Amniotic epithelial cell (primary cell): ENCODE data around the gene EPHA1.
"Not testable (repeated sequence)": the region's sequence is repeated elsewhere in the genome, so short reads cannot be mapped to it uniquely, and the experiment has no call there.

ENCODE experiments used
- DNase-seq: peaks from one replicate; pipeline ENCODE4 v3.0.0-alpha.2; 2010; ENCODE audit warnings: low read depth

Gene EPHA1

DNA sequence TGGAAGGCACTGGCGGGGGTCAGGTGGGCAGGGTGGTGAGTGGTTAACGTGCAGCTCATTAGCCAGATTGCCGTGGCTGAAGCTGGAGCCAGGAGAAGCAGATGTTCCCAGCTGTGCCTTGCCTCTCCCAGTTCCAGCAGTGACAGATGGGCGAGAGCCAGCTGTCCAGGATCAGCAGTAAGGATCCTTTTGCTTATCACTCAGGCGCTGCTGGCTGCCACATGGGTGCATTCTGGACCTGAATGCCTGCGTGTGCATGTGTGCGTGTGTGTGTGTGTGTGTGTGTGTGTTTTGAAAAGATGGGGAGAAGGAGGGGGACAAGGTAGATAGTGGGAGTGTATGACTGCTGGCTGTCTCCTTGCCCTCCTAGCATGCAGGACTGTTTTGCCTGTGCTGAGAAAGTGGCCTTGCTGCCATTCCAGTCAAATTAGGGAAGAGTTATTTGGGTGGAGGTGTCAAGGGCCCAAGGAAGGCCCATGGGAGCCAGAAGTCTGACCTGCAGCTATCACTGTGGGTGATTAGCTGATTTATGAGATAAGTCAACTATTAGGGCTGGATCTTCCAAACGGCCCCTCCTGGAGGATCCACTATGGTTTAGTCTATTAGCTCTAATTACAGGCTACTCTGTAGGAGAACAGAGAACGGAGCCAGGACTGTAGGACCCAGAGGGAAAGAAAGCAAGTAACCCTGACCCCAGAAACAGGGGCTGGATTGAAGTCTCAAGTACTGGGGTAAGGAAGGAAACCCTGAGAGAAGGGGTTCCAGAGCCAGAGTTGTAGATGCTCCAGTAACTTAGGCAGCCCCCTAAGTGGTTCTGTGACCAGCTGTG is 3.3 kb downstream of the EPHA1 start:
- no peak for DNase-seq

DNA sequence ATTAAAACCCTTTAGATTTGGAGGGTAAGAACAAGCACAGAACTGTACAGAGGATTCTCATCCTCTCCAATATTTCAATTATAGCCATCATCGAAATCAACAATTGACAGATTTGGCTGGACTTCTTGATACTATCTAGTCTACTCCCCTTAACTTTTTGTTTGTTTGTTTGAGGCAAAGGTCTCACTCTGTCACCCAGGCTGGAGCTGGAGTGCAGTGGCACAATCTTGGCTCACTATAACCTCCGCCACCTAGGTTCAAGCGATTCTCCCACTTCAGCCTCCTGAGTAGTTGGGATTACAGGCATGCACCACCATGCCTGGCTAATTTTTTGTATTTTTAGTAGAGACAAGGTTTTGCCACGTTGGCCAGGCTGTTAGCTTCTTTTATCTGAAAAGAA is 6.4 kb downstream of the EPHA1 start:
- not testable (repeated sequence) for DNase-seq

DNA sequence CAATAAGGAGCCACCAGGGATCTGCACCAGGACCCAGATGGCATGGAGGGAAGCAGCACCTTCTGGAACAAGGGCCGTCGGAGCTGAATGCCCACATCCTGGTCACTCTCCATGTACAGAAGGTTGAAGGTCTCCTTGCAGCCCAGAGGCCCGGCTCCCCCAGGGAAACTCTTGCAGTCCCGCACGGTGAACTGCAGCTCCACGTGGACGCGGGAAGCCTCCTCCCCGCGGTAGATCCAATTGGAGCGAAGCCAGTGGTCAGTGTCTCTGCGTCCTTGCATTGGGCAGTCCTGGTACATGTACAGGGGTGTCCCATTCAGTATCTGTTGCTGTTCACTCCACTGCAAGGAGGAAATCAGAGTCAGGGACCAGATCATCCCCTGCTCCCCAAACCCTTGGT is 7.4 kb downstream of the EPHA1 start:
- no peak for DNase-seq

DNA sequence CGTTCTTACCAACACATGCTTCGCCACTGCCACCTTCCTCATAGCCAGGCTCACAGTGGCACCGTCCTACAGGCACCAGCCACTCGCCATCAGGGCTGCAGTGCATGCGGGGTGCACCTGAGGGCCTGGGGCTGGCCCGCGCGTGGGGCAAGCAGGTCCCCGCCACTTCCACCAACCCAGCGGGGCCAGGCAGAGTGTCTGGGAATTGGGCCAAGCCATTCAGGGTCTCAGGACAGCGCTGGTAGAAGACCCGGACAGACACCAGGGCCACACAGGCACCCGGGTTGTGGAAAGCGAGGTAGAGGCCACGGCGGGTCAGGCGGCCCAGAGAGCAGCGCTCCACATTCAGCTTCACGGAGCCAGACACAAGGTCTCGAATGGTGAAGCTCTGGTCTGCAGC is 9.0 kb downstream of the EPHA1 start:
- DNase-seq = no peak

DNA sequence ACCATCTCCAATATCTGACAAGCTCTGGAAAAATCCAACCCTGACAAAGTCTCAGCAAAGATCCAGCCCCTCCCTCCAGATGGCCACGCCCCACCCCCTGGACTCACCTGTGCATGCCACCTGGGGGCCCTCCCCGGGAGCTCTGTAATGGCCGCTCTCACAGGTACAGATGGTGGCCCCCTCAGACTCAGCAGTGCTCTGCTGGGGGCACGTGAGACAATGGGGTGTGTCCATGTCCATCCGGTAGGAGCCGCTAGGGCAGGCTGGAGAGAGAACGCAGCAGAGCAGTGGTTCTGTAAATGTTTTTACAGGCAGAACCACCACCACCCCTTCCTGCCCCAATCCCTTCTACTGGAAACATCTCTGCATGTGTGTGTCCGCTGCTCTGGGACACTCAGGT is 9.5 kb downstream of the EPHA1 start:
- DNase-seq = no peak

DNA sequence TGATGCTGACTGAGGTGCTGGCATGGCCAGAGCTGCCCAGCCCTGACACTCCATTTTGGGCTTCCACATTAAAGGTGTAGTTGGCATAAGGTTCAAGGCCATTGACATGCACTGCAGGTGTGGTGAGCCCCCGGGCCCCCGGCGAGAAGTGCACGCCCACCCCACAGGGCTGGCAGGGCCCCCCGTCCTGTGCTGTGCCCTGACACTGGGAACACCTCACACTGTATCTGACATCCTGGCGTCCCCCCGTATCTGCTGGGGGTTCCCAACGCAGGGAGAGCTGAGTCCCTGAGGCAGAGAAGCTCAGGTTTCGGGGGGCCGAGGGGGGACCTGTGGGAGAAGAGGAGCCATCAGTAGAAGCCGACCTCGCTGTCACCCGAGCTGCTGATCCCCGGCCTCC is 10.0 kb downstream of the EPHA1 start:
- no peak for DNase-seq

DNA sequence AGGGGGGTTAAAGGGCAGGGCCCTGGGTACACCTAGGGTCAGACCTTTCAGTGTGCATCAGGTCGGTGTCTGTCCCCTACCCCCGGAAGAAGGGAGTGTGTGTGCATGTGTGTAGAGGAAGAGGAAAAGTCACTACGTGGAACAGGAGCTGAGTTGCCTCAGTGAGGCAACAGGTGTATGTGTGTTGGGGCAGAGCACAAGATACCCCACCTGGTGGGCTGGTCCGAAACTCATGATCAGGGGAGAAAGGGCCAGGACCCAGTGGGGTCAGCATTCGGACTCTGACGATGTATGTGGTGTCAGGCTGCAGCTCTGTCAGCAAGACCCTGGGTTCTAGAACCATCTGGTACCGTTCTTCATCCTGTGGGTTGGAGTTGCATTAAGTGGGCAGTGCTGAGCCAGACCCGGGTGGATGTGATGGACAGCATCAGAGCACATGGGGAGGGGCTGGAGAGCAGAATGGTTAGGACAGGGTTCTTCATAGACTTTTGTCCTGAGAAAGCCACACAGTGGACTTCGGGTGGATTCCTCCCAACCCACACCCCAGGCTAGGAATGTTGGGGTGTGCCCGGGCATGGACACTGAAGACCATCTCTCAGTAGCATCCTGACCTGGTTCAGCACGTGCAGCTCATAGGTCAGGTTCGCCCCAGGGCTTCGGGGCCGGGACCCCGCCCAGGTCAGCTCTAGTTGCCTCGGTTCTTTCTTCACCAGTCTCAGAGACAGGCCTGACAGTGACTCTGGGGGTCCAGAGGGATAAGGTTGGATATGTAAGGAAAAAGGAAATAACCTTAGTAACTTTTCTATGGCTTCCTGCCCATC is 10.7 kb downstream of the EPHA1 start:
- no peak for DNase-seq

DNA sequence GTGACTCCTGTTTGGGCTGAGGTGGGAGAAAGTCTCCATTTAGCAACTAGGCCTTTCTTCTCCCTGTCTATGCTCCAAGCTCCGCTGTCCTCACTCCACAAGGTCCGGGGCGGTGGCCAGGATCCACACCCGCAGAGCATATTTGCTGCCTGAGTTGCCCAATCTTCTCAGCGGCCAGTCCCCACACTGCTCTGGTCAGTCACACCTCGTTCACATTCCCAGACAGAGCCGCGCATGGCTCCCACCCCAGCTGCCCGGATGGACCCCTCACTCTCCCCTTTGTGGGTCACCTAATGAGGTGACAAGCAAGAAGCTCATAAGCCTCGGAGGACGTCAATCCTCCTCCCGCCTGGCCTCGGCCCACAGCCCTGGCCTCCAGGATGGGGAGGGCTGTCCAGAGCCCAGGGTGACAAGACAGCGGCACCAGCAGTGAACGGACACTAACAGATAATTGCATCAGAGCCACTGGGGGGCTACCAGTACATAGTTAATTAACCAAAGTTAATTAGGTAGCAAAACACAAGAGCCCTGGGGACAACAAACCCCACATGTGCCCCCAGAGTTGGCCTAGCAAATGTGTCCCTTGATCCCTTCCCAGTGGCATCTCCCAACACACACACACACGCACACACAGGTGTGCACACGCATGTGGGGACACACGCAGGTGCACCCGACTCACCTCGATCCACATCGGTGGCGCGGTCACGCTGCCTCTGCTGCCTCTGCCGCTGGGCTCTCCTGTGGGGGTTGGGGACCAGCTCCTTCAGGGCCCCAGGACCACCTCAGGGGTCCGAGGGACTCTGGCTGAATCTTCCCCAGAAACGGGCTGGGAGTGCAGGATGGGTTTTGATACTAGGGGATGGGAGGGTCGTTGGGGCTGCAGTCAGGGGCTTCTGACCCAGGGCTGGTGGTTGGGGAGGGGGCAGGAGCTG is 11.8 kb downstream of the EPHA1 start:
- DNase-seq = no peak

DNA sequence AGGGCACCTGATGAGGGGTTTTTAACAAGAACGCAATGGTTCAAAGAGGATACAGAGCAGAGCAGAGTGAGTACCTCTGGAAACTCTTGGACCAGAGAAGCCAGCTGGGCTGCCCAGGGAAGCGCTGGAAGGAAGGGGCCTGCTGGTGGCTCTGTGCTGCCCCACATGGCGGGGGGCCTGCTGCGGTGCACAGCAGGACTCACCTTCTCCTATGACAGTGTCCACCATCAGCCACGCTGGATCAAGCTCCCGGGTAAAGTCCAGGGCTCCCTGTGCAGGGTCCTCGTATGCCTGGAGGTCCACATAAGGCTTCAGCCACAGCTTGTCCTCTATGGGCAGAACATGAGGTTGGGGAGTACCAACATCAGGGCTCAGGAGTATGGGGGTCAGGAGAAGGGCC is 12.5 kb downstream of the EPHA1 start:
- DNase-seq = no peak

DNA sequence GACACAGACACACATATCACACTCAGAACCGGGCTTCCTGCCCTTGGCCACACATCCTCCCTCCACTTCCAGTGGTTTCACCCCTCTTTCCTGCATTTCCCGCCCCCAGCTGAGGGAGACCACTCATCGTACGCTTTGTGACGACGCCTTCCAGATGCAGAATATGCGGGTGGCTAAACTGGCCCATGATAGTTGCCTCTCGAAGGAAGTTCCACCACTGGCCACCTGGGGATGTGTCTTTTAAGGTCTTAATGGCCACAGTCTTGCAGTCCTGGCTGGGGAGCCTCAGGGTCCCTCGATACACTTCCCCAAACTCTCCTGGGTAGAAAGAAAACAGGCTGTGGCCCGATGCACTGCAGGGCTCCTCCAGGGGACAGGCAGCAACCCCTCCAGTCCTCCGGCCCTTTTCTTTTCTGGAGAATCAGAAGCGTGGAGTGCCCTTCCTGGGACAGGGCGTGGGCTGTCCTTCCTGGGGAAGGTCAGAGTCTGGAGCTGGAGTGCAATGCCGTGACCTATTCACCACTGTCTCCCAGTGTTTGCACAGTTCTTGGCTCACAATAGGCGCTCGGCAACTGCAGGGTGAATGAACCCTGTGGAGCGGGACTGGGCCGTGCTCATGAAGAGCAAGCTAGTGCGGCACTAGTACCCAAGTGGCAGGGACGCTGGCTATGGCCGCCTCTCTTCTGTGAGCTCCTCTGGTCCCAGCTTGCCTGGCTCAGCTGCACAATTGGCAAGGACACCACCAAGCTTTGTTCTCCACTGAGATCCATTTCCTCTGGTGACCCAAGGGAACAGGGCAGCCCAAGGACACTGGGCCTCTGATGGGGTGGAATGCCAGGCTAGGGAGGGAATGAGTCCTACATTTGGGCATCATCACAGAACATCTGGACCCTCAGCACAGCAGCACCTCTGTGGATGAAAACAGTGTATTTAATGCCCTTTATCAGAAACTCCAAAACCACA is 13.2 kb downstream of the EPHA1 start:
- no peak for DNase-seq

DNA sequence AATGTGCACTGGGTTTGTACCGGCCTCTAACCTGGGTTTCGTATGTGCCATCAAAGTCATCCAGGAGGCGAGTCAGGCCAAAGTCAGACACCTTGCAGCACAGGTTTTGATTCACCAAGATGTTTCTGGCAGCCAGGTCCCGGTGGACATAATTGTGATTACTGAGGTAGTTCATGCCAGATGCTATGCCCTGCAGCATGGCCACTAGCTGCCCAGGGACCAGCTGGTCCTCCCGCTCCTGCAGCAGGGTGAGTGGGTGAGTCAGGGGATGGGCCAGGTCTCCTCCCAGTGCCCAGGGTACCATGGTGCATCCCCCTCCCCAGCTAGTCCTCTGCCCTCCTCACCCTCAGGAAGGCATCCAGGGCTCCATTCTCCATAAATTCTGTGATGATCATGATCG is 13.9 kb downstream of the EPHA1 start:
- DNase-seq = no peak

DNA sequence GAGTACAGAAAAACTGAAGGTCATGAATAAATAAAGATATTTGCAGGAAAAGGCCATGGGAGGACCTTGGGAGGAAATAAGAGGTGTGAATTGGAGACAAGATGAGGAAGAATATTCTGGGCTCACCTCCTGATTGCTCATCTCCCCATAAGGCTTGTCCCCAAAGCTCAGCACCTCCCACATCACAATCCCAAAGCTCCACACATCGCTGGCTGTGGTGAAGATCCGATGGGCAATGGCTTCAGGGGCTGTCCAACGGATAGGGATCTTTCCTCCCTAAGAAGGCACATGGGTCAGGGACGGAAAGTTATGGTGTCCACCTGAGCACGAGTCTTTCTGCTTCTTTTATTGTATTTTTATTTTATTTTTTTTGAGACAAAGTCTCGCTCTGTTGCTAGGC is 14.6 kb downstream of the EPHA1 start:
- no peak for DNase-seq

DNA sequence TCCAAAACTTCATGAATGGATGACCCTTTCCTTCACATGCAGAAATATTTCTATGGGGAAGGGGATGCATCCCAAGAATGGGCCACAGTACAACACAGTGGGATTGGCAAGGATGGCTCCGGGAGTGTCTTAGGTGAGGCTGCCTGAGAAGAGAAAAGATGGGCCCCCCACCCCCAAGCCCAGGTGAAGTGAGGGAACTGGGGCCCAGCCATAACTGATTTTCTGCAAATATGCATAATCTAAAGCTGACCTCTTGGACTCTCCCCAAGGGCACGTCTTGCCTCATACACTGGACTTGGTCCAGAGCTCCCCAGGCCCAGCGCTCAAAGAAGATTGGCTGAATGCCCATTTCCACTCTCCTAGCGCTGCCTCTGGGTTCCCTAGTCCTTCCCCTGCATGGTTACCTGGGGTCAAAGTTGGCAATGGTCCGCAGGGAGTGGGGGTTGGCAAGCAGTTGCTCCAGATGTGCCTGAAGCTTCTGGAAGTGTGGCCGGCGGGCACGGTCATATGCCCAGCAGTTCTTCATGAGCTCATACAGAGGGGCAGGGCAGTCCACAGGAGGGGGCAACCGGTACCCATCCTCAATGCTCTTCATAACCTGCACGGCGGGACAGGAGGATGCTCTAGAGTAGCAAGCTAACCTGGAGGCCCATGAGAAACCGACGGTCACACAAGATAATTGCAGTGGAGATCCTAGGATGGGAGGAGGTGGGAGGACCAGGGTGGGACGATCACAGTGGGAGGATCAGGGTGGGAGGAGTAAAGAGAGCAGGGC is 15.2 kb downstream of the EPHA1 start:
- DNase-seq = peak; percentile 73

DNA sequence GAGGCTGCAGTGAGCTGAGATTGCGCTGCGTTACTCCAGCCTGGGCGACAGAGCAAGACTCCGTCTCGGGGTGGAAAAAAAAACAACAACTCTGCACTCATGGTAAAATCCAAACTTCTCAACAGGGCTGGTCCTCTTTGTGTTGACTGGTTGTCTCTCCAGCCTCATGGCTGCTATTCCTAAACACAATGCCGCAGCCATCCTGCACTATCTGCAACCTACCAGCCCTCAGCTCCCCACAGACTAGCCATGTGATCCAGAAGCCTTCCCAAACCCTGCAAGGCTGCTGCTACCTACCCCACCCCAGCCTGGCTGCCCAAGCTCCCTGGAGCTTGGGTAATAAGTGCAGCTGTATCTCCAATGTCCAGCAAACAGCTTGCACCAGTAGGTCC is 15.8 kb downstream of the EPHA1 start:
- no peak for DNase-seq

DNA sequence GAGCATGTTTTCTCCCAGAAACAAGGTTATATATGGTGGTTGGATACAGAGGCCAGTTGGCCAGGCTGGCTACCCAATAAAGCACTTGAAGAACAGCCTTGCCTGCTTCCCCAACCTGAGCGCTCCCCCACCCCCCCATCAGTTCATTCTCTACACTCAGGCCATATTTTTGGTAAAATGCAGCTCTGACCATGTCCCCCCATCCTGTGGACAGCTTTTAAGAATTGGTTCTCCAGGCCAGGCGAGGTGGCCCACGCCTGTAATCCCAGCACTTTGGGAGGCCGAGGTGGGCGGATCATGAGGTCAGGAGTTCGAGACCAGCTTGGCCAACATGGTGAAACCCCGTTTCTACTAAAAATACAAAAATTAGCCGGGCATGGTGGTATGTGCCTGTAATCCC is 16.2 kb downstream of the EPHA1 start:
- not testable (repeated sequence) for DNase-seq

DNA sequence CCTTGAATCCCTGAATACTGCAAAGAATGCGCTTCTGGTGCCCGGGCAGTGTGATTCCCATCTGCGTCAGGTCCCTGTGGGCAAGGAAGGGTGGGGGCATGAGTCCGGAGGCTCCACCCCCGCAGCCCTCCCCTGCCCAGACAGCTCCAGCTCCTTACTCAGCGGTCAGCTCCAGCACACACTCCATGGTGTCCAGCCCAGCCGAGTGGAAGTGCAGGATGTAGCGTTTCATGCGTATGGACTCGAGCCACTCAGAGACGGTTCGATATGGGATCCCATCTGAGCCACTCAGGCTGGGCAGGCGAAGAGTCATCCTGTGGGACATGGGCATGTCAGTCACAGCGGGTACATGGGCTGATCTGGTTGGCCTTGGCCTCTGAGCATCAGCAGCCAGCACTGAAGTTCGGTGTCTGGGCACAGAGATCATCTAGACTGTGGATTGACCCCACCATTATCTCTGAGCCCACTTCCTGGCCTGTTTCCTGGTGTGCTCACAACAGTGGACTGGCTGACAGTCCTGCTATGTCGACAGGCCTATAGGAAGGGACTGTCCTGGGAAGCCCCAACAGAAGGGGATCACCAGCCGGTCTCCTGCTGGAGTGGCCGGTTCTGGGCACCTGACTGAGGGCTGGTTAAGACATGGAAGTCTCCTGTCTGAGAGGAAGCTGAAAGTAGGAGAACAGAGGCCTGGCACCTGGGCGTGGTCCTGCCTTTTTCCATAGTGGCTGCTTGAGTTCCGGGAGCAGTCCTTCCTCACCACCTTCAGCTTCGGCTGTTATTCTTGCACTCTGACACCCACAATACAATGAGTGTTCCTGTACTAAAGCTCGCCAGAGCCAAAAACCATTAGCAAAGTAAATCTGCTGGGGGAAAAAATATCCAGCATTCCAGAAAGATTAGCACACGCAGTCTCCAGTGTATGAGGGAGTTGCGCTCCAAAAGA is 16.9 kb downstream of the EPHA1 start:
- peak; percentile 88 for DNase-seq

DNA sequence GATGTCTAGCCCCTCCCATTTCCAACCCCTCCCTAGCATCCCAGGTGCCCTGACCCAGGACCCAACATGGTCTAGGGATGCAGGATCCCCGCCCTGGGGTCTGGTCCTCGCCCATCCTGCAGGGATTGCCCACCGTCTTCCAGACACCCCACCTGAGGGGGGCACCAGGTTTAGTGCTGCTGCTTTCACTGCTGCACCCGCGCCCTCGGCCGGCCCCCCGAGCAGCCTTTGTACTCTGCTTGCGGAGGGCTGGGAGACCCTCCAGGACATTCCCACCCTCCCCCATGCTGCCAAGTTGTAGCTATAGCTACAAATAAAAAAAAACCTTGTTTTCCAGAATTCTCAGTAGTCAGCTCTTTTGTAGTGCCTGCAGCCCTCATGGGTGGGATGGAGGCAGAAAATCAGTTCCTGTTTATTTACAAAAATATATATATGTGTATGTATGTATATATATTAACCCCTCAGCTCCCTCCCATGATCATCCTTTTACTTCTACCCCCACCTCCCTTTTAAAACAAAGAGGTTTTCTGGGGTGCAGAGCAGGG is 17.8 kb downstream of the EPHA1 start:
- no peak for DNase-seq

DNA sequence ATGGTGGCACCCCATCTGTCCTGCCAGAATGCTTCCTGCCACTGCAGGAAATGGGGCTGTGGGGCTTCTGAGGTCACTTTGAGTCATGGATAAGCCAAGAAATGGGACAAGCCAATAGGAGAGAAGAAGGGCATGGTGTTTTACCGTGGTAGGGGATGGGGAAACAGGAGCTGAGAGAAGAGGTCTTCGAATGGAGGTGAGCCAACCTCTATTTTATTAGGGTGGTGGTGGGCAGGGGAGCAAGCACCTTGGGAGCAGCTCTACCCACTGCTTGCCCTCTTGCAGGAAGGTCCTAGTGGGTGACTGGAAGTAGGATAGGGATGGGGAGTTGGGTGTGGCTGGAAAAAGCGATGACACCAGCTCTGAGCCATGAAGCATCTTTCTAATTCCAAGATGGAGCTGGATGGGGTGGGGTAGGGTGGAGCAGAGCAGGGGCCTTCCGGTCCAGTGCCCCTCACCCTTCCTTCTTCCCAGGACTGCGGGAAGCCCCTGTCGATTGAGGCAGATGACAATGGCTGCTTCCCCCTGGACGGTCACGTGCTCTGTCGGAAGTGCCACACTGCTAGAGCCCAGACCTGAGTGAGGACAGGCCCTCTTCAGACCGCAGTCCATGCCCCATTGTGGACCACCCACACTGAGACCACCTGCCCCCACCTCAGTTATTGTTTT is 18.4 kb downstream of the EPHA1 start:
- DNase-seq = no peak
